K562 (cell line): ENCODE results near the gene DDIT3. TPM values are rescaled to one million over a fixed set of nuclear protein-coding genes. Genes with fewer than 3 reads are reported as not detected.

Experiments
- ARID1B ChIP-seq: fragments of 450-650 bp; IDR thresholded peaks from 2 replicates; pipeline ENCODE4 v1.6.1; 2016; ENCODE audit warnings: antibody characterized with exemption, mild to moderate bottlenecking, inconsistent platforms
- BDP1 ChIP-seq: IDR thresholded peaks from 3 replicates; pipeline ENCODE4 v1.6.1; 2011; ENCODE audit not compliant: insufficient read length, insufficient read depth
- C11orf30 ChIP-seq: fragments of 450-650 bp; IDR thresholded peaks from 2 replicates; pipeline ENCODE4 v1.6.1; 2016; ENCODE audit warnings: low read depth, mild to moderate bottlenecking
- CBFA2T3 ChIP-seq: fragments of 450-650 bp; IDR thresholded peaks from 2 replicates; pipeline ENCODE4 v1.6.1; 2017
- CREM ChIP-seq: IDR thresholded peaks from 2 replicates; pipeline ENCODE4 v1.6.1; 2014; ENCODE audit warnings: antibody characterized with exemption, low read depth
- CSDE1 ChIP-seq, 2 experiments: fragments of 450-650 bp; IDR thresholded peaks; 2 replicates each; pipeline ENCODE4 v1.6.1; 2016; ENCODE audit warnings: mild to moderate bottlenecking in 1 of 2
- HDAC6 ChIP-seq: IDR thresholded peaks from 2 replicates; pipeline ENCODE4 v1.6.1; 2012; ENCODE audit warnings: low read depth, mild to moderate bottlenecking, control low read depth, inconsistent platforms, low read length, moderate library complexity
- ILF3 ChIP-seq: fragments of 450-650 bp; IDR thresholded peaks from 2 replicates; pipeline ENCODE4 v1.6.1; 2018; ENCODE audit warnings: antibody characterized with exemption, mild to moderate bottlenecking, moderate library complexity, borderline replicate concordance
- KLF1 ChIP-seq: fragments of 450-650 bp; IDR thresholded peaks from 2 replicates; pipeline ENCODE4 v1.6.1; 2016; ENCODE audit warnings: missing genetic modification characterization, missing compliant biosample characterization
- KLF13 ChIP-seq: fragments of 450-650 bp; IDR thresholded peaks from 2 replicates; pipeline ENCODE4 v1.6.1; 2016; ENCODE audit warnings: missing genetic modification characterization, low read depth, mild to moderate bottlenecking, missing compliant biosample characterization, moderate library complexity, borderline replicate concordance
- MAX ChIP-seq: sonication (generic); formaldehyde crosslinking; IDR thresholded peaks from 2 replicates; pipeline ENCODE4 v1.9.0; 2022; ENCODE audit warnings: mild to moderate bottlenecking, missing genetic modification reagents
- NCOR1 ChIP-seq: fragments of 450-650 bp; IDR thresholded peaks from 2 replicates; pipeline ENCODE4 v1.6.1; 2016; ENCODE audit warnings: mild to moderate bottlenecking, moderate library complexity
- NR2C2 ChIP-seq, 2 experiments: fragments of 200-800 bp in 1 of 2; sonication (Bioruptor generic) in 1 of 2; sonication (generic) in 1 of 2; formaldehyde crosslinking in 1 of 2; IDR thresholded peaks; 2 replicates each; pipeline versions ENCODE4 v1.6.1 to v1.8.0; 2016 to 2022; ENCODE audit warnings: mild to moderate bottlenecking in 1 of 2, missing compliant biosample characterization in 1 of 2, missing genetic modification characterization in 1 of 2, missing genetic modification reagents in 1 of 2
- PPARD ChIP-seq: fragments of 250-450 bp; sonication (Bioruptor Pico); IDR thresholded peaks from 2 replicates; pipeline ENCODE4 v1.8.0; 2022; ENCODE audit warnings: inconsistent platforms, mild to moderate bottlenecking, moderate library complexity
- TCF7 ChIP-seq: sonication (generic); IDR thresholded peaks from 2 replicates; pipeline ENCODE4 v1.6.1; 2016; ENCODE audit warnings: antibody characterized with exemption, borderline replicate concordance
- WHSC1 ChIP-seq: IDR thresholded peaks from one replicate; pipeline ENCODE4 v1.6.1; 2012; ENCODE audit warnings: low read length, control low read depth, inconsistent platforms
- ZNF695 ChIP-seq: fragments of 450-650 bp; formaldehyde crosslinking; IDR thresholded peaks from 2 replicates; pipeline ENCODE4 v1.4.0; 2020; ENCODE audit warnings: mild to moderate bottlenecking, moderate library complexity
- polyA plus RNA-seq, 8 experiments: library from polyadenylated mRNA; depleted of rRNA in 4 of 8; stranded (reverse) in 5 of 8; unstranded in 3 of 8; fragments of >200 nt; fragmentation: Nextera tagmentation in 2 of 8; fragmentation: Illumina TruSeq in 1 of 8; extraction: Ambion mirVana in 2 of 8; extraction: Trizol in 1 of 8; gene quantifications; 2 replicates each; pipeline versions ENCODE4 v1.2.1 to v1.2.3, GENCODE V29; 2011 to 2014; ENCODE audit warnings: inconsistent platforms in 1 of 8, missing spikeins in 1 of 8
- total RNA-seq, 7 experiments: library from RNA; depleted of rRNA in 6 of 7; stranded (reverse); fragments of >200 nt in 6 of 7; fragmentation: Illumina TruSeq in 2 of 7; extraction: Trizol in 2 of 7; gene quantifications; 2 replicates each; pipeline versions ENCODE4 v1.2.1 to v1.2.3, GENCODE V29; 2011 to 2021; ENCODE audit warnings: low replicate concordance in 1 of 7
- TF ChIP-seq, protein P1 (sequence below), 3 experiments: fragments of 200-800 bp in 1 of 3; fragments of 250-450 bp in 1 of 3; fragments of 450-650 bp in 1 of 3; sonication (Bioruptor Pico) in 1 of 3; sonication (Bioruptor generic) in 1 of 3; formaldehyde crosslinking in 1 of 3; IDR thresholded peaks; 2 replicates each; pipeline versions ENCODE4 v1.6.1 to v1.8.0; 2016 to 2022; ENCODE audit warnings: mild to moderate bottlenecking in 2 of 3, missing genetic modification characterization in 2 of 3, missing compliant biosample characterization in 1 of 3, moderate library complexity in 1 of 3
- TF ChIP-seq, protein P2 (sequence below): fragments of 250-450 bp; sonication (Bioruptor Pico); IDR thresholded peaks from 2 replicates; pipeline ENCODE4 v1.8.0; 2022; ENCODE audit warnings: inconsistent platforms, mild to moderate bottlenecking, moderate library complexity, borderline replicate concordance
- TF ChIP-seq, protein P3 (sequence below): fragments of 250-450 bp; sonication (Bioruptor Pico); IDR thresholded peaks from 2 replicates; pipeline ENCODE4 v1.8.0; 2021; ENCODE audit warnings: mild to moderate bottlenecking, moderate library complexity
- TF ChIP-seq, protein P4 (sequence below): sonication (generic); formaldehyde crosslinking; IDR thresholded peaks from 2 replicates; pipeline ENCODE4 v1.8.1; 2023; ENCODE audit warnings: mild to moderate bottlenecking, missing genetic modification reagents

DDIT3 gene
- total and polyA plus RNA-seq, 9 of the 15 experiments (the other 6 are each of a cell fraction or from before 2014, with no cell fraction given), result 59.1 to 272 (median 89.9) TPM

- TF ChIP-seq, protein P1, sequence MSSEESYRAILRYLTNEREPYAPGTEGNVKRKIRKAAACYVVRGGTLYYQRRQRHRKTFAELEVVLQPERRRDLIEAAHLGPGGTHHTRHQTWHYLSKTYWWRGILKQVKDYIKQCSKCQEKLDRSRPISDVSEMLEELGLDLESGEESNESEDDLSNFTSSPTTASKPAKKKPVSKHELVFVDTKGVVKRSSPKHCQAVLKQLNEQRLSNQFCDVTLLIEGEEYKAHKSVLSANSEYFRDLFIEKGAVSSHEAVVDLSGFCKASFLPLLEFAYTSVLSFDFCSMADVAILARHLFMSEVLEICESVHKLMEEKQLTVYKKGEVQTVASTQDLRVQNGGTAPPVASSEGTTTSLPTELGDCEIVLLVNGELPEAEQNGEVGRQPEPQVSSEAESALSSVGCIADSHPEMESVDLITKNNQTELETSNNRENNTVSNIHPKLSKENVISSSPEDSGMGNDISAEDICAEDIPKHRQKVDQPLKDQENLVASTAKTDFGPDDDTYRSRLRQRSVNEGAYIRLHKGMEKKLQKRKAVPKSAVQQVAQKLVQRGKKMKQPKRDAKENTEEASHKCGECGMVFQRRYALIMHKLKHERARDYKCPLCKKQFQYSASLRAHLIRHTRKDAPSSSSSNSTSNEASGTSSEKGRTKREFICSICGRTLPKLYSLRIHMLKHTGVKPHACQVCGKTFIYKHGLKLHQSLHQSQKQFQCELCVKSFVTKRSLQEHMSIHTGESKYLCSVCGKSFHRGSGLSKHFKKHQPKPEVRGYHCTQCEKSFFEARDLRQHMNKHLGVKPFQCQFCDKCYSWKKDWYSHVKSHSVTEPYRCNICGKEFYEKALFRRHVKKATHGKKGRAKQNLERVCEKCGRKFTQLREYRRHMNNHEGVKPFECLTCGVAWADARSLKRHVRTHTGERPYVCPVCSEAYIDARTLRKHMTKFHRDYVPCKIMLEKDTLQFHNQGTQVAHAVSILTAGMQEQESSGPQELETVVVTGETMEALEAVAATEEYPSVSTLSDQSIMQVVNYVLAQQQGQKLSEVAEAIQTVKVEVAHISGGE (CRISPR knock-in tag; IDR thresholded peaks at IDR 0.05), result no peak; a peak in 1 of 6 replicates
- no peak; the same call in 1 of the 2 replicates for TF ChIP-seq CREM
- TF ChIP-seq CSDE1 (IDR thresholded peaks at IDR 0.05), result no peak
- TF ChIP-seq ZNF695 (CRISPR knock-in tag), result no peak
- TF ChIP-seq HDAC6, result no peak
- no peak for TF ChIP-seq ILF3
- TF ChIP-seq MAX, result no peak
- TF ChIP-seq NR2C2 (CRISPR knock-in tag; IDR thresholded peaks at IDR 0.05), result no peak
- 0 out of 2 replicates have a peak, but pooled peaks have one; percentile 7 for TF ChIP-seq NR2C2 (tag; IDR thresholded peaks at IDR 0.05)
- no peak for TF ChIP-seq WHSC1
- peak; percentile 24; the same call in 1 of the 2 replicates for TF ChIP-seq C11orf30
- no peak for TF ChIP-seq KLF13 (tag)
- TF ChIP-seq KLF1 (tag), result no peak
- TF ChIP-seq PPARD (CRISPR knock-in tag), result no peak
- no peak for TF ChIP-seq ARID1B
- TF ChIP-seq TCF7, result no peak
- TF ChIP-seq CBFA2T3, result peak; percentile 3; the same call in 1 of the 2 replicates
- TF ChIP-seq NCOR1, result no peak
- TF ChIP-seq, protein P2, sequence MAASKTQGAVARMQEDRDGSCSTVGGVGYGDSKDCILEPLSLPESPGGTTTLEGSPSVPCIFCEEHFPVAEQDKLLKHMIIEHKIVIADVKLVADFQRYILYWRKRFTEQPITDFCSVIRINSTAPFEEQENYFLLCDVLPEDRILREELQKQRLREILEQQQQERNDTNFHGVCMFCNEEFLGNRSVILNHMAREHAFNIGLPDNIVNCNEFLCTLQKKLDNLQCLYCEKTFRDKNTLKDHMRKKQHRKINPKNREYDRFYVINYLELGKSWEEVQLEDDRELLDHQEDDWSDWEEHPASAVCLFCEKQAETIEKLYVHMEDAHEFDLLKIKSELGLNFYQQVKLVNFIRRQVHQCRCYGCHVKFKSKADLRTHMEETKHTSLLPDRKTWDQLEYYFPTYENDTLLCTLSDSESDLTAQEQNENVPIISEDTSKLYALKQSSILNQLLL (CRISPR knock-in tag), result no peak
- TF ChIP-seq, protein P3, sequence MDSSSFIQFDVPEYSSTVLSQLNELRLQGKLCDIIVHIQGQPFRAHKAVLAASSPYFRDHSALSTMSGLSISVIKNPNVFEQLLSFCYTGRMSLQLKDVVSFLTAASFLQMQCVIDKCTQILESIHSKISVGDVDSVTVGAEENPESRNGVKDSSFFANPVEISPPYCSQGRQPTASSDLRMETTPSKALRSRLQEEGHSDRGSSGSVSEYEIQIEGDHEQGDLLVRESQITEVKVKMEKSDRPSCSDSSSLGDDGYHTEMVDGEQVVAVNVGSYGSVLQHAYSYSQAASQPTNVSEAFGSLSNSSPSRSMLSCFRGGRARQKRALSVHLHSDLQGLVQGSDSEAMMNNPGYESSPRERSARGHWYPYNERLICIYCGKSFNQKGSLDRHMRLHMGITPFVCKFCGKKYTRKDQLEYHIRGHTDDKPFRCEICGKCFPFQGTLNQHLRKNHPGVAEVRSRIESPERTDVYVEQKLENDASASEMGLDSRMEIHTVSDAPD (CRISPR knock-in tag), result no peak
- no peak for TF ChIP-seq BDP1
- TF ChIP-seq, protein P4, sequence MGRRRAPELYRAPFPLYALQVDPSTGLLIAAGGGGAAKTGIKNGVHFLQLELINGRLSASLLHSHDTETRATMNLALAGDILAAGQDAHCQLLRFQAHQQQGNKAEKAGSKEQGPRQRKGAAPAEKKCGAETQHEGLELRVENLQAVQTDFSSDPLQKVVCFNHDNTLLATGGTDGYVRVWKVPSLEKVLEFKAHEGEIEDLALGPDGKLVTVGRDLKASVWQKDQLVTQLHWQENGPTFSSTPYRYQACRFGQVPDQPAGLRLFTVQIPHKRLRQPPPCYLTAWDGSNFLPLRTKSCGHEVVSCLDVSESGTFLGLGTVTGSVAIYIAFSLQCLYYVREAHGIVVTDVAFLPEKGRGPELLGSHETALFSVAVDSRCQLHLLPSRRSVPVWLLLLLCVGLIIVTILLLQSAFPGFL (CRISPR knock-in tag), result no peak
These were observed 25.6 kb upstream of the DDIT3 start (continued) for GRCh38 chr12:57545809-57546437.
